Glutamatergic neuron (in vitro differentiated cells): Measurements from ENCODE around the gene SAMD3. TPM values are rescaled to one million over a fixed set of nuclear protein-coding genes. Genes with fewer than 3 reads are reported as not detected.

Experiments used
- DNase-seq: peaks from one replicate; pipeline ENCODE4 v3.0.0; 2022
- H3K27ac Mint-ChIP-seq: one replicate; pipeline ENCODE4 v1.8.0; 2020; ENCODE audit warnings: mild to moderate bottlenecking, mixed read lengths, inconsistent platforms; ENCODE audit not compliant: unreplicated experiment
- H3K27me3 Mint-ChIP-seq: one replicate; pipeline ENCODE4 v1.8.0; 2020; ENCODE audit warnings: mild to moderate bottlenecking, moderate library complexity, mixed read lengths, inconsistent platforms; ENCODE audit not compliant: unreplicated experiment
- H3K36me3 Mint-ChIP-seq: one replicate; pipeline ENCODE4 v1.8.0; 2020; ENCODE audit warnings: mild to moderate bottlenecking, mixed read lengths, inconsistent platforms; ENCODE audit not compliant: unreplicated experiment
- H3K4me1 Mint-ChIP-seq: one replicate; pipeline ENCODE4 v1.8.0; 2020; ENCODE audit warnings: mild to moderate bottlenecking, low read depth, mixed read lengths, inconsistent platforms; ENCODE audit not compliant: unreplicated experiment
- H3K4me3 Mint-ChIP-seq: one replicate; pipeline ENCODE4 v1.8.0; 2020; ENCODE audit warnings: mild to moderate bottlenecking, mixed read lengths, inconsistent platforms; ENCODE audit not compliant: unreplicated experiment
- H3K9me3 Mint-ChIP-seq: one replicate; pipeline ENCODE4 v1.8.0; 2020; ENCODE audit warnings: mild to moderate bottlenecking, moderate library complexity, mixed read lengths, inconsistent platforms; ENCODE audit not compliant: unreplicated experiment
- total RNA-seq: library from RNA; stranded (reverse); fragmentation: NEBNext Ultra II Directional; extraction: Animal tissue kit (Norgen Biotek cat#: 25700); gene quantifications from one replicate; pipeline ENCODE4 v1.2.1, GENCODE V29; 2021; ENCODE audit not compliant: unreplicated experiment
- TF ChIP-seq, protein P1 (sequence below): fragments of 200-600 bp; sonication (generic); IDR thresholded peaks from one replicate; pipeline ENCODE4 v1.5.0; 2021; ENCODE audit not compliant: partially characterized antibody, unreplicated experiment

SAMD3 gene
- total RNA-seq, 1 donor from 2014 or later, result 1.6 TPM

DNA sequence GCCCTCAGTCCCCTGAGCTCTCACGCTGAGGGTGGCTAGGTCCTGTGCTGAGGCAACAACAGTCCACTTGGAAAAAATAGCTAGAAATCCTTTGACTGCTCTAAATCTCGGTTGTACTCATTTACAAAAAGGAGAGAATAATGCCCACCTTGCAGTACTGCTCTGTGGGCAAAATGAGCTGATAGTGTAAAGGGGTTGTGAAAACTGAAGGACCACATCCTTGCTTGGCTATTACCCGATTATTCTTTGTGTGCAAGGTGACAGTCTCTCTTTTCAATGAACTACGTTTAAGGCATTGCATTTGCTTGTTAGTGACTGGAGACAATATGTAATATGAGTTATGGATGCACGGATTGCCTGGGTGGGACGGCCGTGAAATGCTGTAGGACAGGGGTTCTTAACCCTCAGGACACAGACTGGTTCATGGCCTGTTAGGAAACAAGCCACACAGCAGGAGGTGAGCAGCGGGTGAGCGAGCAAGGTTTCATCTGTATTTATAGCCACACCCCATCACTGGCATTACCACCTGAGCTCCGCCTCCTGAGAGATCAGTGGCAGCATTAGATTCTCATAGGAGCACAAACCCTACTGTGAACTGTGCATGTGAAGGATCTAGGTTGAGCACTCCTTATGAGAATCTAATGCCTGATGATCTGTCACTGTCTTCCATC is 14.6 kb downstream of the SAMD3 start:
- TF ChIP-seq, protein P1, sequence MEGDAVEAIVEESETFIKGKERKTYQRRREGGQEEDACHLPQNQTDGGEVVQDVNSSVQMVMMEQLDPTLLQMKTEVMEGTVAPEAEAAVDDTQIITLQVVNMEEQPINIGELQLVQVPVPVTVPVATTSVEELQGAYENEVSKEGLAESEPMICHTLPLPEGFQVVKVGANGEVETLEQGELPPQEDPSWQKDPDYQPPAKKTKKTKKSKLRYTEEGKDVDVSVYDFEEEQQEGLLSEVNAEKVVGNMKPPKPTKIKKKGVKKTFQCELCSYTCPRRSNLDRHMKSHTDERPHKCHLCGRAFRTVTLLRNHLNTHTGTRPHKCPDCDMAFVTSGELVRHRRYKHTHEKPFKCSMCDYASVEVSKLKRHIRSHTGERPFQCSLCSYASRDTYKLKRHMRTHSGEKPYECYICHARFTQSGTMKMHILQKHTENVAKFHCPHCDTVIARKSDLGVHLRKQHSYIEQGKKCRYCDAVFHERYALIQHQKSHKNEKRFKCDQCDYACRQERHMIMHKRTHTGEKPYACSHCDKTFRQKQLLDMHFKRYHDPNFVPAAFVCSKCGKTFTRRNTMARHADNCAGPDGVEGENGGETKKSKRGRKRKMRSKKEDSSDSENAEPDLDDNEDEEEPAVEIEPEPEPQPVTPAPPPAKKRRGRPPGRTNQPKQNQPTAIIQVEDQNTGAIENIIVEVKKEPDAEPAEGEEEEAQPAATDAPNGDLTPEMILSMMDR, result no peak
- no peaks in the 10 kb centered on the region for H3K4me1 Mint-ChIP-seq
- no peak for DNase-seq
- H3K27me3 Mint-ChIP-seq, result no peaks in the 10 kb centered on the region
- H3K36me3 Mint-ChIP-seq, result no peaks in the 10 kb centered on the region
- H3K4me3 Mint-ChIP-seq, result no peak overlapping the region
- no peaks in the 10 kb centered on the region for H3K9me3 Mint-ChIP-seq
- no peak overlapping the region for H3K27ac Mint-ChIP-seq

DNA sequence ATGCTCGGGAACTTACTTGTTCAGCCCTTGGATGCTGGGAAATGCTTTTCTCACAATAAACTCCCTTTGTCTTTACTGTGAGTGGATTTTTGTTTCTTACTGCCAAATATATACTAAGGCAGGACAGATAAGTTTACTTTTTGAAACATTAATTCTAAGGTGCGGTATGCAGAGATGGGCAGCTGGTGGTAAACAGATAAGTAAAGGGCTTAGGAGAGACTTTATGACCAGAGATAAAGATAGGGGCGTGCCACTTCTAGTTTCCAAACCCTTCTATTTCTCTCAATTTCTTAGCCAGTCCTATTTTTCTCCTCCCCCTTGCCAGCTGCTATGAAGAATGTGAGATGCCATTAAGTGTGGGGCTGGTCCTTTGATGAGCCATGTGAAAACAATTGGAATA is 16.3 kb downstream of the SAMD3 start:
- Mint-ChIP-seq H3K36me3 (no peaks in the 10 kb centered on the region), H3K27ac (no peak overlapping the region), H3K9me3 (no peaks in the 10 kb centered on the region), H3K27me3 (no peaks in the 10 kb centered on the region), H3K4me1 (no peaks in the 10 kb centered on the region), H3K4me3 (no peak overlapping the region)
- DNase-seq, result no peak
- TF ChIP-seq, protein P1, result no peak

DNA sequence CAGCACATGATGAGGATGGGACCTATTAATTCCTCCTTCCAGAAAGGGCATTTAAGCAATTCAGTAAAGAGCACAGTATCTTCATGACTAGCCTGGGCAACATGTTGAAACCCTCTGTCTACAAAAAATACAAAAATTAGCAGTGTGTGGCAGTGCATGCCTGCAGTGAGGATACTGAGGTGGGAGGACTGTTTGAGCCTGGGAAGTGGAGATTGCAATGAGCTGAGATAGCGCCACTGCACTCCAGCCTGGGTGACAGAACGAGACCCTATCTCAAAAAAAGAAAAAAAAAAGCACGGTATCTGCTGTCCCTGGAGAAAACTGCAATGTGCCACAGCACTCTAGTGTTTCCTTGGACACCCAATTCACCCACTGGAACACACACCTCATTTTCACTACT is 18.4 kb downstream of the SAMD3 start:
- no peaks in the 10 kb centered on the region for H3K4me1 Mint-ChIP-seq
- no peaks in the 10 kb centered on the region for H3K36me3 Mint-ChIP-seq
- H3K27me3 Mint-ChIP-seq, result no peaks in the 10 kb centered on the region
- H3K27ac Mint-ChIP-seq, result no peak overlapping the region
- peaks cover 1% of the 10 kb centered on the region for H3K9me3 Mint-ChIP-seq
- TF ChIP-seq, protein P1, result no peak
- no peak for DNase-seq
- H3K4me3 Mint-ChIP-seq, result no peak overlapping the region

DNA sequence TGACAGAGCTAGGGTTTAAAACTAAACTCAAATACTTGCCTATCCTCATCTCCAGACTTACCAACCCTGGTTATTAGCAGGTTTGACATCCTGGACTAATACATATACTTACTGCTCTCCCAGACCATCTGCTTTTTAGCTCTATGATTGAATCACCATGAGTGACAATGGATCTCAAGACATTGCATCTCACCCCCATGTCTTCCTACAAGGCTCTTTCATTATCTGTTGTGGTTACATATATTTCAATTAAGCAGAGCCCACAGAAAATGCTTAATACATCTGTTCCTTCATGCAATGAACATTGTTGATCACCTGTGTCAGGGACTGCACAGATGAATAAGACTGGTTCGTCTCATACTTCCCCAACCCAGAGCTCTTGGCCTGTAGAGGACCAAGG is 19.4 kb downstream of the SAMD3 start:
- TF ChIP-seq, protein P1, result no peak
- no peaks in the 10 kb centered on the region for H3K36me3 Mint-ChIP-seq
- peaks cover 1% of the 10 kb centered on the region for H3K9me3 Mint-ChIP-seq
- no peaks in the 10 kb centered on the region for H3K4me1 Mint-ChIP-seq
- no peak overlapping the region for H3K27ac Mint-ChIP-seq
- H3K4me3 Mint-ChIP-seq, result no peak overlapping the region
- no peaks in the 10 kb centered on the region for H3K27me3 Mint-ChIP-seq
- no peak for DNase-seq

DNA sequence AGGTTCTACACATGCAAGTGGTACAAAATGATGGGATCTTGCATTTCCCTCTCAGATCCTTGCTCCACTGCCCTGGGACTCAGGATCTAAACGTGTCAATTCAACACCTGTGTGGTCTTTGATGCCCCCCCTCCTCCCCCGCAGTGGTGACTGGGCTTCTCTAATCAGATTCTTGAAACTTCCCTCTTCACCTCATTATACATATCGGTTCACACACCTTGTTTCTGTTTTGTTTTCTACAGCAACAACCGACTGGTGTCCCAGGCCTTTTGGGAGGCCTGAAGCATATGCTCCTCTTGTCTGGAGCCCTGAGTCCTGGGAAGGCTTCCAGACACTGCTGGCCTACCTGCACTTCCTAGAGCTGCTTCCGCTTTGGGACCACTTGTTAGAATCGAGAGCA is 20.0 kb downstream of the SAMD3 start:
- no peaks in the 10 kb centered on the region for H3K27me3 Mint-ChIP-seq
- no peaks in the 10 kb centered on the region for H3K36me3 Mint-ChIP-seq
- H3K4me3 Mint-ChIP-seq, result no peak overlapping the region
- H3K9me3 Mint-ChIP-seq, result peaks cover 4% of the 10 kb centered on the region
- H3K4me1 Mint-ChIP-seq, result no peaks in the 10 kb centered on the region
- no peak for DNase-seq
- H3K27ac Mint-ChIP-seq, result no peak overlapping the region
- TF ChIP-seq, protein P1, result no peak
